Kidney epithelial cell (primary cell): ENCODE data around the gene CNTN5. TPM values are rescaled to one million over a fixed set of nuclear protein-coding genes. Genes with fewer than 3 reads are reported as not detected.
"Not testable (repeated sequence)": the region's sequence is repeated elsewhere in the genome, so short reads cannot be mapped to it uniquely, and the experiment has no call there.

ENCODE experiments used
- DNase-seq: peaks from one replicate; pipeline ENCODE4 v3.0.0-alpha.2; 2010; ENCODE audit warnings: low read depth
- H3K27me3 ChIP-seq: 2 replicates; pipeline ENCODE4 v1.6.0; 2011; ENCODE audit warnings: low read length; ENCODE audit not compliant: control insufficient read depth, insufficient read depth
- H3K36me3 ChIP-seq: 2 replicates; pipeline ENCODE4 v1.5.1; 2011; ENCODE audit warnings: low read length; ENCODE audit not compliant: control insufficient read depth, insufficient read depth
- H3K4me3 ChIP-seq: 2 replicates; pipeline ENCODE4 v1.5.1; 2011; ENCODE audit warnings: low read depth, mild to moderate bottlenecking, control low read depth, low read length
- total RNA-seq: library from RNA; depleted of rRNA; stranded (reverse); fragments of >200 nt; gene quantifications from 2 replicates; pipeline ENCODE4 v1.2.3, GENCODE V29; 2015
- TF ChIP-seq, protein P1 (sequence below): IDR thresholded peaks from 2 replicates; pipeline ENCODE4 v1.5.1; 2011; ENCODE audit warnings: mild to moderate bottlenecking, moderate library complexity, low read length, control low read depth, inconsistent platforms; ENCODE audit not compliant: insufficient read depth, poor library complexity, severe bottlenecking

Gene CNTN5
- total RNA-seq, 1 donor from 2014 or later, result 0.29 TPM

DNA sequence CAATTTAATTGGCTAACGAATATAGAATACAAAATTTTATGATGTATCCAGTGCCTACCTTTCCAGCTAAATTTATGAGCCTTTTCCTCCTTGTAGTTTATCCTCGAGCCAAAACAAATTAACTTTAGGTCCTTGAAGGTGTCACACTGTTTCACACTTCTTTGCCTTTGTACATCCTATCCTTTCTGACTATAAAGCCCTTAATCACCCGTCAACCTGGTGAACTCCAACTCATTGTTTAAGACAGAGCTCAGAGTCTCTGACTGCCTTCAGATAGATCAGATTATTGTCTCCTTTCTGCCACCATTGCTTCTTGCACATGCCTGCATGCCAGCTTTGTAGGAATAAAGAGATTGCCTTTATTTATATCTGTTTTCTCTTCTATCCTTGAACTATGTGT lies 58.8 kb downstream of the CNTN5 start:
- Histone ChIP-seq H3K4me3 (no peak overlapping the region), H3K27me3 (no peaks in the 10 kb centered on the region), H3K36me3 (no peaks in the 10 kb centered on the region)
- no peak for DNase-seq
- TF ChIP-seq, protein P1, sequence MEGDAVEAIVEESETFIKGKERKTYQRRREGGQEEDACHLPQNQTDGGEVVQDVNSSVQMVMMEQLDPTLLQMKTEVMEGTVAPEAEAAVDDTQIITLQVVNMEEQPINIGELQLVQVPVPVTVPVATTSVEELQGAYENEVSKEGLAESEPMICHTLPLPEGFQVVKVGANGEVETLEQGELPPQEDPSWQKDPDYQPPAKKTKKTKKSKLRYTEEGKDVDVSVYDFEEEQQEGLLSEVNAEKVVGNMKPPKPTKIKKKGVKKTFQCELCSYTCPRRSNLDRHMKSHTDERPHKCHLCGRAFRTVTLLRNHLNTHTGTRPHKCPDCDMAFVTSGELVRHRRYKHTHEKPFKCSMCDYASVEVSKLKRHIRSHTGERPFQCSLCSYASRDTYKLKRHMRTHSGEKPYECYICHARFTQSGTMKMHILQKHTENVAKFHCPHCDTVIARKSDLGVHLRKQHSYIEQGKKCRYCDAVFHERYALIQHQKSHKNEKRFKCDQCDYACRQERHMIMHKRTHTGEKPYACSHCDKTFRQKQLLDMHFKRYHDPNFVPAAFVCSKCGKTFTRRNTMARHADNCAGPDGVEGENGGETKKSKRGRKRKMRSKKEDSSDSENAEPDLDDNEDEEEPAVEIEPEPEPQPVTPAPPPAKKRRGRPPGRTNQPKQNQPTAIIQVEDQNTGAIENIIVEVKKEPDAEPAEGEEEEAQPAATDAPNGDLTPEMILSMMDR, result no peak

DNA sequence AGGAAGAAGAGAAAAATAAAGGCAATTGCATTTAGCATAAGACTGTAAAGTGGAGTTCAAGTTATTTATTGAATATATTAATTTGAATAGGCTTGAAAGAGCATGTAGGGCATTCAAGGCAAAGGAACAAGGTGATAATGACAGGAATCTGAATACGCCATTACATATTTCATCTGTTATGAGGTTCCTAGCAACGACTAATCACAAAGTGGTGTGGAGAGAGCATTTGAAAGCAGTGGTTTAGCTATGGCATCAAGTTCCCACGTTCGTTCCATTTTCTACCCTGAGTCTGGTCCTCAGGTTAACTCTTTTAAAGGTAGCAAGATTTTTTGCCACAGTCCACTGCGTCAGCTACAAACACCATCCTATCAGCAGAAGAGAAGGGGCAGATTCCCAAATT lies 59.4 kb downstream of the CNTN5 start:
- Histone ChIP-seq H3K36me3 (no peaks in the 10 kb centered on the region), H3K27me3 (no peaks in the 10 kb centered on the region), H3K4me3 (no peak overlapping the region)
- TF ChIP-seq, protein P1, result no peak
- no peak for DNase-seq

DNA sequence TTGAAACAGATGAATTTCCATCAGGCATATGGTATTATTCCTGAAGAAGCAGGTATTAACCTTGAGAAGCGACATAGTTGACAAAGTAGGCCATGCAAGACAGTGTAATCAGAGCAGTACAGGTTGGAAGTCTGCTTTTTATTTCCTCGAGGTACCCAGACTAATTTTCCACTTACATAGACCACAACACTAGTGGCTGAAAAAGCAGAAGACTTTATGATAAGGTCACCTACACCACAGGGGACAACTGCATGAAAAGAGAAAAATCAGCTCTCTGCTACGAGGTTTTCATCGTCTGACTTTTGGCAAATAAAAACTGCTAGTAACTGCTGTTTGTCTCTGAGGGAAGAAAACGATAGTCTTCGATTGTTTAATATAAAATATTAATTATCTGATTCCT lies 77.5 kb downstream of the CNTN5 start:
- no peaks in the 10 kb centered on the region for H3K27me3 ChIP-seq
- no peaks in the 10 kb centered on the region for H3K36me3 ChIP-seq
- DNase-seq, result no peak
- H3K4me3 ChIP-seq, result no peak overlapping the region
- TF ChIP-seq, protein P1, result no peak

DNA sequence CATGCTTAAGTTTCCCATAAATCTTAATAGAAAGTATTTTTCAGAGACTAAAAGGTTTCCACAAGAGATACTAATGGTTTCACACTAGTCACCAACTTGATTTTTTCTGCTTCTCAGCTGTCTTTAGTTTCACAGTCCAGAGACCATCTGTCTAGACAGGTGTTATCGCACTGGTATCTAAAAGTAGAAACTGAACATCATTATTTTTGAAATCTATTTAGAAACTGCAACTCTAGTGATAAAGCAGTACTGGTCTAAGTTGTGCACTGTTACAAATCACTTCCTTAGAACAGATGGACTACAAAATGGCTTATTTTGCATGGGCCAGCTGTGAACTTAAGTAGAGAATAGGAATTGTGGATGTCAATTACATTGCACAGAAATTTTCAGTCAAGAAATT lies 78.0 kb downstream of the CNTN5 start:
- H3K27me3 ChIP-seq, result no peaks in the 10 kb centered on the region
- no peak overlapping the region for H3K4me3 ChIP-seq
- H3K36me3 ChIP-seq, result no peaks in the 10 kb centered on the region
- no peak for DNase-seq
- TF ChIP-seq, protein P1, result no peak

DNA sequence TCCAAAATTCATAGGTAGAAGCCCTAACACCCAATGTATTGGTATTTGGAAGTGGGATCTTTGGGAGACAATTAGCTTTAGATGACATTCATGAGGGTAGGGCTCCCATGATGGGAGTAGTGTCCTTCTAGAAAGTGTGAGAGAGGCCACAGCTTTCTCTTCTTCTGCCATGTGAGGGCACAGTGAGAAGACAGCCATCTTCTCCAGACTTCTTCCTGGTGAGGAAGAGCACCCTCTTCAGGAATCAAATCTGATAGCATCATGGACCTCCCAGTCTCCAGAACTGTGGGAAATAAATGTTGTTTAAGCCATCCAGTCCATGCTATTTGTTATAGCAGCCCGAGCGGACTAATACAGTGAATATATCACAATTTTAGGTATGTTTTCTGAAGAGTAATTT lies 96.9 kb downstream of the CNTN5 start:
- no peaks in the 10 kb centered on the region for H3K27me3 ChIP-seq
- no peaks in the 10 kb centered on the region for H3K36me3 ChIP-seq
- DNase-seq, result no peak
- TF ChIP-seq, protein P1, result no peak
- no peak overlapping the region for H3K4me3 ChIP-seq

DNA sequence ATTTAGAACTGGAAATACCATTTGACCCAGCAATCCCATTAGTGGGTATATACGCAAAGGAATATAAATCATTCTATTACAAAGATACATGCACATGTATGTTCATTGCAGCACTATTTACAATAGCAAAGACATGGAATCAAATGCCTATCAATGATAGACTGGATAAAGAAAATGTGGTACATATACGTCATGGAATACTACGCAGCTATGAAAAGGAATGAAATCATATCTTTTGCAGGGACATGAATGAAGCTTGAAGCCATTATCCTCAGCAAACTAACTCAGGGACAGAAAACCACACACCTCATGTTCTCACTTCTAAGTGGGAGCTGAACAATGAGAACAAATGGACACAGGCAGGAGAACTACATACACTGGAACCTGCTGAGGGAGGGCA lies 113.1 kb downstream of the CNTN5 start:
- H3K36me3 ChIP-seq, DNase-seq, H3K4me3 ChIP-seq, H3K27me3 ChIP-seq: not testable (repeated sequence)
